Astrocyte (in vitro differentiated cells and primary cell): ENCODE measurements around the gene LIPT2. TPM values are rescaled to one million over a fixed set of nuclear protein-coding genes. Genes with fewer than 3 reads are reported as not detected.

Experiments used
- DNase-seq: peaks from one replicate; pipeline ENCODE4 v3.0.0-alpha.2; 2010; ENCODE audit warnings: low read depth
- FAIRE-seq: peaks from 2 replicates; lab custom pipeline; 2011; peaks lifted over from hg19 to GRCh38; lab: Jason Lieb, UNC
- H2AFZ ChIP-seq: 2 replicates; pipeline ENCODE4 v1.6.0; 2012; ENCODE audit warnings: low read depth, low read length, inconsistent platforms
- H3K27ac ChIP-seq: 2 replicates; pipeline ENCODE4 v1.5.1; 2011; ENCODE audit warnings: low read depth, low read length, inconsistent platforms
- H3K27me3 ChIP-seq: 2 replicates; pipeline ENCODE4 v1.6.0; 2011; ENCODE audit warnings: low read length, inconsistent platforms; ENCODE audit not compliant: insufficient read depth
- H3K36me3 ChIP-seq: 2 replicates; pipeline ENCODE4 v1.5.1; 2011; ENCODE audit warnings: low read length, inconsistent platforms; ENCODE audit not compliant: insufficient read depth
- H3K4me1 ChIP-seq: 2 replicates; pipeline ENCODE4 v1.5.1; 2011; ENCODE audit warnings: low read length, inconsistent platforms; ENCODE audit not compliant: insufficient read depth
- H3K4me2 ChIP-seq: 2 replicates; pipeline ENCODE4 v1.6.0; 2012; ENCODE audit warnings: low read length, inconsistent platforms
- H3K4me3 ChIP-seq: 2 replicates; pipeline ENCODE4 v1.5.1; 2011; ENCODE audit warnings: low read depth, mild to moderate bottlenecking, low read length, inconsistent platforms; ENCODE audit not compliant: insufficient read depth
- H3K79me2 ChIP-seq: 2 replicates; pipeline ENCODE4 v1.6.0; 2012; ENCODE audit warnings: mild to moderate bottlenecking, low read length, inconsistent platforms; ENCODE audit not compliant: insufficient read depth
- H3K9ac ChIP-seq: 2 replicates; pipeline ENCODE4 v1.6.0; 2012; ENCODE audit warnings: mild to moderate bottlenecking, low read length, inconsistent platforms
- H3K9me3 ChIP-seq: 2 replicates; pipeline ENCODE4 v1.5.1; 2012; ENCODE audit warnings: low read depth, mild to moderate bottlenecking, low read length, inconsistent platforms; ENCODE audit not compliant: insufficient read depth
- H4K20me1 ChIP-seq: 2 replicates; pipeline ENCODE4 v1.6.0; 2012; ENCODE audit warnings: low read length, inconsistent platforms; ENCODE audit not compliant: insufficient read depth
- H3K27ac Mint-ChIP-seq: one replicate; pipeline ENCODE4 v1.8.0; 2021; ENCODE audit warnings: mild to moderate bottlenecking, mixed read lengths; ENCODE audit not compliant: unreplicated experiment
- H3K27me3 Mint-ChIP-seq: one replicate; pipeline ENCODE4 v1.8.0; 2021; ENCODE audit warnings: low read depth, mixed read lengths; ENCODE audit not compliant: unreplicated experiment
- H3K36me3 Mint-ChIP-seq: one replicate; pipeline ENCODE4 v1.8.0; 2021; ENCODE audit warnings: low read depth, mixed read lengths; ENCODE audit not compliant: unreplicated experiment
- H3K4me1 Mint-ChIP-seq: one replicate; pipeline ENCODE4 v1.8.0; 2021; ENCODE audit warnings: low read depth, mixed read lengths; ENCODE audit not compliant: unreplicated experiment
- H3K4me3 Mint-ChIP-seq: one replicate; pipeline ENCODE4 v1.8.0; 2021; ENCODE audit warnings: mild to moderate bottlenecking, moderate library complexity, mixed read lengths; ENCODE audit not compliant: unreplicated experiment
- H3K9me3 Mint-ChIP-seq: one replicate; pipeline ENCODE4 v1.8.0; 2021; ENCODE audit warnings: mild to moderate bottlenecking, mixed read lengths; ENCODE audit not compliant: unreplicated experiment
- CTCF ChIP-seq: IDR thresholded peaks from 2 replicates; pipeline ENCODE4 v1.5.1; 2011; ENCODE audit warnings: low read depth, mild to moderate bottlenecking, inconsistent platforms, low read length, moderate library complexity; ENCODE audit not compliant: insufficient read depth
- EZH2 ChIP-seq: IDR thresholded peaks from 2 replicates; pipeline ENCODE4 v1.6.1; 2012; ENCODE audit warnings: mild to moderate bottlenecking, low read length, inconsistent platforms; ENCODE audit not compliant: insufficient read depth
- total RNA-seq: library from RNA; stranded (reverse); gene quantifications from 2 replicates; pipeline ENCODE4 v1.2.1, GENCODE V29; 2021

LIPT2 gene
- total RNA-seq, 1 donor from 2014 or later = 2.0 TPM

- Histone ChIP-seq H3K9ac (no peak overlapping the region), H3K27me3 (no peaks in the 10 kb centered on the region), H3K79me2 (no peaks in the 10 kb centered on the region), H4K20me1 (no peaks in the 10 kb centered on the region), H3K9me3 (no peaks in the 10 kb centered on the region), H3K27ac (no peak overlapping the region), H3K36me3 (no peaks in the 10 kb centered on the region), H2AFZ (no peak overlapping the region), H3K4me1 (peaks cover 11% of the 10 kb centered on the region), H3K4me2 (no peak overlapping the region), H3K4me3 (no peak overlapping the region)
- Mint-ChIP-seq H3K4me1 (no peaks in the 10 kb centered on the region), H3K27ac (no peak overlapping the region), H3K27me3 (peaks cover 36% of the 10 kb centered on the region), H3K9me3 (peaks cover 3% of the 10 kb centered on the region), H3K4me3 (no peak overlapping the region), H3K36me3 (no peaks in the 10 kb centered on the region)
- TF ChIP-seq CTCF (no peak), EZH2 (no peak)
- DNase-seq (no peak), FAIRE-seq (no peak)
Observed at GRCh38 chr11:74463216-74463615, 30.3 kb downstream of the LIPT2 start.

DNA sequence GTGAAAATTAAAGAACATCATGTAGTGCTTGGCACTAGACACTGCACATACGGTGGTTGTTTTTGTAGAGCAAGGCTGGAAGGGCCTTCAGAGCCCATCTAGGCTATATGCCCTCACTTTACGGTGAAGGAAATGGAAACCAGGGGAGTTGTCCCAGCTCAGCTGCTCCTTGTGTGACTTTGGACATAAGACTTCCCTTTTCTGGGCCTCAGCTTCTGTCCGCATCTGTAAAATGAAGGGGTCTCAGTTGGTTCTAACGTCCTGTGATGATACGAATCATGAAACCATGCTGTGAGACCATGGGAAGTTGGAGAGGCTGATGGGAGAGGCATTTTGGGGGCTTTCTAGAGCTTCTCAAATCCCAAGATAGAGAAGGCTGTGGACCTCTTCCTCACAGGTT is 30.9 kb downstream of the LIPT2 start:
- FAIRE-seq (no peak), DNase-seq (no peak)
- H3K4me3 Mint-ChIP-seq = no peak overlapping the region
- H3K4me1 Mint-ChIP-seq = no peaks in the 10 kb centered on the region
- Histone ChIP-seq H3K9me3 (no peaks in the 10 kb centered on the region), H2AFZ (no peak overlapping the region), H3K4me1 (peaks cover 8% of the 10 kb centered on the region), H4K20me1 (no peaks in the 10 kb centered on the region), H3K4me3 (no peak overlapping the region), H3K79me2 (no peaks in the 10 kb centered on the region), H3K27ac (no peak overlapping the region), H3K36me3 (no peaks in the 10 kb centered on the region), H3K27me3 (no peaks in the 10 kb centered on the region), H3K9ac (no peak overlapping the region), H3K4me2 (no peak overlapping the region)
- H3K36me3 Mint-ChIP-seq = peaks cover 1% of the 10 kb centered on the region
- TF ChIP-seq CTCF (no peak), EZH2 (no peak)
- no peak overlapping the region for H3K27ac Mint-ChIP-seq
- H3K9me3 Mint-ChIP-seq = peaks cover 3% of the 10 kb centered on the region
- peaks cover 30% of the 10 kb centered on the region for H3K27me3 Mint-ChIP-seq

DNA sequence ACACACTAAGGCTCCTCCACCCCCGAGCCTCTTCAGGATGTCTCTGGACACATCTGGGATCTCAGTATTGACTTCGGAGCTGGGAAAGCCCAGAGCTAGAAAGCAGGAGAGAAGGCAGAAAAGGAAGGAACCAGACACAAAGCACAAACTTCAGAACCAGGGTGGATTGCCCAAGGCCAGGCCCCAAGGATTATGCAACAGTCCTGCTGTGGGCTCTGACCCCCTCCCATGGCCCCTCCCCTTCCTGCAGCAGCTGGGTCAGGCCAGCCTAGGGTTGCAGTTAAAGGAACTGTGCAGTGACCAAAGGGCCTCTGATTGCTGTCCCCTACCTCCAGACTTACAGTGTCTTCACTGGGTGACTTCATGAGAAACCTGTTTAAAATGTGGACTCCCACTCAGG is 31.5 kb downstream of the LIPT2 start:
- no peak overlapping the region for H3K27ac Mint-ChIP-seq
- no peak overlapping the region for H3K4me3 Mint-ChIP-seq
- Histone ChIP-seq H3K79me2 (no peaks in the 10 kb centered on the region), H2AFZ (no peak overlapping the region), H3K4me1 (peaks cover 2% of the 10 kb centered on the region), H4K20me1 (no peaks in the 10 kb centered on the region), H3K36me3 (no peaks in the 10 kb centered on the region), H3K27me3 (no peaks in the 10 kb centered on the region), H3K27ac (no peak overlapping the region), H3K4me2 (no peak overlapping the region), H3K4me3 (no peak overlapping the region), H3K9me3 (no peaks in the 10 kb centered on the region), H3K9ac (no peak overlapping the region)
- H3K9me3 Mint-ChIP-seq = peaks cover 3% of the 10 kb centered on the region
- DNase-seq (no peak), FAIRE-seq (no peak)
- peaks cover 1% of the 10 kb centered on the region for H3K36me3 Mint-ChIP-seq
- H3K4me1 Mint-ChIP-seq = no peaks in the 10 kb centered on the region
- TF ChIP-seq CTCF (no peak), EZH2 (no peak)
- H3K27me3 Mint-ChIP-seq = peaks cover 29% of the 10 kb centered on the region
